C4-2B (cell line): ENCODE data around the gene IL22RA2.

Experiments
- CTCF ChIP-seq: fragments of 450-650 bp; conservative IDR thresholded peaks from 2 replicates; pipeline ENCODE4 v1.5.1; 2017; ENCODE audit warnings: mild to moderate bottlenecking
- ZFX ChIP-seq: fragments of 450-650 bp; IDR thresholded peaks from 2 replicates; pipeline ENCODE4 v1.6.1; 2017

DNA sequence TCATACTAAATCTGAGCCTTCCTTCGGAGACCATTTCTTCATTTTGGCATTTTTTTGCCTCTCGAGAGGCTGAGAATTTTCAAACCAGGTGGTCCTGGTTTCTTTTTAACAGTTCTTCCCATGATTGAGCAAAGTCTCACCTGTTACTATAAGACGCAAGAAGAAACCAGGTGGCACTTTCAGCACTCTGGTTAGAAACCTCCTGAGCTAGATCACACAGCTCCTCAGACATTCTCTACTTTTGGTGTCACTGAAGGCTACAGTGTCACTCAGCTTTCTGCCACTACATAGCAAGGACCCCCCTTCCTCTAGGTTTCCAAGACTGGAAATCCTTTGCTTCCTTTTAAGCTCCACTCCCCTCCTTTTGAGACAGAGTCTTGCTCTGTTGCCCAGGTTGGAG, 38.5 kb upstream of the IL22RA2 start:
- no peak for TF ChIP-seq CTCF
- TF ChIP-seq ZFX: no peak
